Stimulated activated CD8-positive, alpha-beta memory T cell treated with anti-CD3 and anti-CD28 coated beads, Interleukin-12 subunit alpha, Interleukin-12 subunit beta, amount 100 ng/mL, for 24 hours (primary cell): ENCODE measurements around the gene CCDC169.
A peak's percentile ranks its signal among the peaks of the same experiment; 100 is the strongest.
"Not testable (repeated sequence)": the region's sequence is repeated elsewhere in the genome, so short reads cannot be mapped to it uniquely, and the experiment has no call there.

Experiments used
- DNase-seq: peaks from one replicate; pipeline ENCODE4 v3.0.0-alpha.2; 2020; ENCODE audit errors: extremely low read depth

CCDC169 gene

DNA sequence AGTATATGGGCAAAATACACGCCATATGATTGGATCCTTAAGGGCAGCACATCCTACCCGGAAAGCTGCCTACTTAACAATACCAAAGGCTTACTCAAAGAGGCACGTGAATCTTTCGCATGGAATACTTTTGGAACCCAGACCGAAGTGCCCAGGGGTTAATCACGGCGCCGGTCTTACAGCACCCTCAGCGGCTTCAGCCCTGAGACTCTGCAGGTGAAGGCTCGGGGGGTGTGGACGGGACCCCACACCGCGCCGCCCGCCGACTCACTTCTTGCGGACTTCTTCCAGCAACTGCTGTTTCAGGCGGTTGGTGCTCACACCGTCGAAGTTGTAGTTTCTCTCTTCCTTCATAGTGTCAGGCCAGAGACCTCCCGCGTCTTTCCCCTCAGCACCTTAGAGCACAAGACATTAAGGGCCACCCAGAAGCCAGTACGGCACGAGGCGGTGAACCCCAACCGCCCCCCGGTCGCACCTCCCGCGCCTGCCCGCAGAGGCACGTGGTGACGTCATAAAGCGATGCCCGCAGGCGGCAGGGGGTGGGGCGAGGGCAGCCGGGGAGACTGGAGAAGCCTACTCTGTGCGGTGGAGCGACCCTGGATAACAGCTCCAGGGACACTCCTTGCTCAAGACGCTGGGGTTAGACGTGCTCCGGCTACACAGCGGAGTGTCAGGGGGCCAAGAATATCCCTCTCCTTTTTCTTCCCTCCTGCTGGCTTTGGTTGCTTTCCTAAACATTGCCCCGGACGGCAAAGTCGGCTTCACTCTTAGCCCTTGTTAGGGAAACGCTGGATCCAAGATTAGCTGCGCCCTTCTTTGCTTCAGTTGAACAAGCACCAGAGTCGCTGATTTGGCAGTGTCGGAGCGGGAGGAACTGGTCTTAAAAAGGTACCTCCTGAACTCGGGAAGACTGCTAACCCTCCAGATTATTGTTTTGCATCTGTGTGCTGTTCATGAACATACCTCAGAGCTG lies at the start of gene CCDC169:
Gene CCDC169, minus strand, starts transcription at position 449 of the 973 bp plus-strand sequence. Its CDS starts 95 bp downstream, at position 354.
- peak; percentile 15 for DNase-seq

DNA sequence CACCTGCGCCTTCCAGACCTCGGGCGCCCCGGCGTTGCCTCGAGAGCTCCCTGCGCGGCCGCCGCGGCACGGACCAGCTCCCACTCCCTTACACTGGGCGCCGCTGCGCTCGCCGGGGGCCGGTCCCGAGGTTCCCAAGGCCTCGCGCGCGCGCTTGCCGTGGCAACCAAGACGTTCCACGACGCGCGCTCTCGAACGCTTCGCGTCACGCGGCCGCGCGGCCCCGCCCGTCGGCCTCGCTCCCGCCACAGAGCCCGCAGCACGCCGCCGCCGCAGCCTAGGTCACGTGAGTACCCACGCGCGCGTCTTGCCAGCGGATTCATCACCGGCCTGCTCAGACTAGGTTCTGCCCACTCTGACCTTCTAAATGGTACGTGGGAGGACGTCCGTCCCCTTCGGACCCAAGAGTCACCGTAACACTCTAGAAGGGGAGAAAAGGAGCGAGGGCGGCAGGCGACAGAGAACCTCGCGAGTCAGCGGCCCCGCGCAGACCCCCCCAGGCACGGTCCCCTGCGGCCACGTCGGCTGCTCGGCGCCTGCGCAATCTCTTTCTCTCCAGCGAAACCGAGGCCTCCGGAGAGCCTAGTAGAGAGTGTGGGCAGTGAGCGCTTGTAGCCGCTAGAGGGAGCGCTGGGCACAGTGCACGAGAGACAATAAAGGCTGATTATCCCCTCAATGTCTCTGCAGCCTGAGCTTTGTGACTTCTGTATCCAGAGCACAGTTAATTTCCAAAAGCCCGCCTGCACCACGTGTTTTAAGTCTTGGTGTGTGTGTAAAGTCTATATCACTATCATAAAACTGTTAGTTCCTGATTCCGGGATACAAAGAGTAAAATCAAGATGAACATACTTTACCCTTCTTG lies 48.8 kb upstream of the CCDC169 start, which contains the start of gene SPART:
Gene SPART, minus strand, starts transcription at position 173 of the 862 bp plus-strand sequence. CDS start 10,564 bp downstream, outside the sequence.
- DNase-seq = peak; percentile 67

- DNase-seq = no peak
Observed at GRCh38 chr13:36345438-36346221, 48.0 kb upstream of the CCDC169 start.

GRCh38 chr13:36344886-36345437 lies 47.3 kb upstream of the CCDC169 start:
- DNase-seq = no peak

GRCh38 chr13:36344173-36344572 lies 46.6 kb upstream of the CCDC169 start:
- no peak for DNase-seq

DNA sequence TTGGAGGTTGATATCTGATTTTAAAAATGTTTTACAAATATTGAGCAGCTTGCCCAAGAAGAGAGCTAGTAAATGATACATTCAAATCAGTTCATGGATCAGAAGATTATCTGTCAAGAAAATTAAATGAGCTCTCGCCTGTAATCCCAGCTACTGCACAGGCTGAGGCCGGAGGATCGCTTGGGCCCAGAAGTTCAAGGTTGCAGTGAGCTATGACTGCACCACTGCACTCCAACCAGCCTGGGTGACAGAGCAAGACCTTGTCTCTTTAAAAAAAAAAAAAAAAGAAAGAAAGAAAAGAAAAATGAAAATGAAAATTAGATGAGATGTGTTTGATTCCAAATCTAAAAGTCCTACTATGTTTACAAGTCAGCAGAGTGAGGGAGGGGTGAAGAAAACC lies 46.2 kb upstream of the CCDC169 start:
- no peak for DNase-seq

DNA sequence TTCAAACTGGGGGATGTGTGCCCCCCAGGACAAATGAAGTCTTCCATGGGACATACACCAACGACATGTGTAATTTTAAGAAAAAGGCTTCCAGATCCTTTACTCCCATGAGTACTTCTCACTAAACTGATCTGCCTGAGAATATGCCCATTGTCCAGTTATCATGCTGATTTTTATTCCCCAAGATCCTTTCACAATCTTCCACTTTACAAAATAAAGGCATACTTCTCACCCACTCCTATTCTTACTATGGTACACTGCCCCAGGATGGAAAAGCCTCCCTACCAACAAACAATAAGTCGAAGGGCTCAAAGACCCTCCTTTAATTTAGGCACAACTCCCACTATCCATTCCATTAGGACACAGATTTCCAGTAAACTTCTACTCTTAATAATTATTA lies 45.1 kb upstream of the CCDC169 start:
- DNase-seq = no peak

DNA sequence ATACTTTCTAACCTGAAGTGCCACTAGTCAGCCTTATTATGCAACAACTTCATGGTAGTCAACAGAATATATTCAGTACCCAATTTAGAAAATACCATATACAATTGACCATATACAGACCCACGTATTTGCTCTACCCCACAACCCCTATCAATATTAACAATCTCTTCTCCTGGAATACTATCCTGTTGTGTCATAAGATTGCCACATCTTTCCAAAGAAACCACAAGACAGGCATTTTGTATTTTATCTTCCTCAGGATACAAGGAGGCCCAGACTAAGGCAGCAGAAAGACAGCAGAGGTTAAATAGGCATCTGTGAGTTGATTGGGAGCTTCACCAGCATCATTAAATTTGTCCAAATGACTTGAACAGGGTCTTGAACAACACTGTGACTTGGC lies 44.1 kb upstream of the CCDC169 start:
- DNase-seq = no peak

DNA sequence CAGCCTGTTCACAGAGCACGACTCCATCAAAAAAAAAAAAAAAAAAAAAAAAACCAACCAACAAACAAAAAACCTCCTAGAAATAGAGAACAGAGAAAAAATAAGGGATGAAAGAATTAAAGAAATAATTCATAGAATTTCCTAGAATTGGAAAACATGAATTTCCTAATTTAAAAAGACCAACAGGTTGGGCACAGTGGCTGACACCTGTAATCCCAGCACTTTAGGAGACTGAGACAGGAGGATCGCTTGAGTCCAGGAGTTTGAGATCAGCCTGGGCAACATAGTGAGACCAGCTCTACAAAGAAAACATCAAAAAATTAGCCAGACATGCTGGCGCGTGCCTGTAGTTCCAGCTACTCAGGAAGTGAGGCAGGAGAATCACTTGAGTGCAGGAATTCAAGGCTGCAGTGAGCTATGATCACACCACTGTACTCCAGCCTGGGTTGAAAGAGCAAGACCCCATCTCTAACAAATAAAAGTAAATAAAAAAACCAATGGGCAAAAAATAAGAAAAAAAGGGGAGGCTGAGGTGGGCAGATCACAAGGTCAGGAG lies 42.1 kb upstream of the CCDC169 start:
- DNase-seq = no peak

DNA sequence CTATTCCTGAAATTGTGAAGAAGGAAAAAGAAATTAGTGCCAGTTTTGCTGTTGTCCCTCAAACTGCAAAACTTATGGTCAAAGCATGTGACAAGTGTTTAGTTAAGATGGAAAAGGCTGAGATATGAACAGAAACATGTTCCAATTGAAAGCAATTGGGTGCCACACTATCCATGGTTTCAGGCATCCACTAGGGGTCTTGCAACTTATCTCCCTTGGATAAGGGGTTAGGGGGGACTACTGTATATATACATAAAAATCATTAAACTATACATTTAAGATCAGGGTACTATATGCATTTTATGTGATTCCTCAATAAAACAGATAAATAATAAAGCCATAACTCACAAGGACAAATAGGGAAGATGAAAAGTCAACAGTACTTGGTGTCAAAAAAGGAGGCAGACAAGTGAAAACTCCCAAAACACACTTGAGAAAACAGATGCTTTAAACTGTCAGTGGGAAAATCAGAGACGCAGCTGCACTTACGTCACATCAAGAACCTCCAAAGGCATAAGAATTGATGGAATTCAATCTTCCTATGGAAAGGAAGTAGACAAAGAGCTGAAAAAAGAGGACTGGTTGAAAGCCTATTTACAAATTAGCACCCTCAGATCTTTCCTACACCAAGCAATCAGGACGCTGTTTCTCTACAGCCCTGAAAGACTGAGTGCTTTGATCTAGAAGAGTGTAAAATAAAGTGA lies 40.5 kb upstream of the CCDC169 start:
- DNase-seq = no peak

- DNase-seq = no peak
Observed at GRCh38 chr13:36332986-36333385, 35.4 kb upstream of the CCDC169 start.

- DNase-seq = not testable (repeated sequence)
Observed at GRCh38 chr13:36332255-36332654, 34.6 kb upstream of the CCDC169 start.

GRCh38 chr13:36331280-36331679 lies 33.7 kb upstream of the CCDC169 start:
- DNase-seq = no peak

DNA sequence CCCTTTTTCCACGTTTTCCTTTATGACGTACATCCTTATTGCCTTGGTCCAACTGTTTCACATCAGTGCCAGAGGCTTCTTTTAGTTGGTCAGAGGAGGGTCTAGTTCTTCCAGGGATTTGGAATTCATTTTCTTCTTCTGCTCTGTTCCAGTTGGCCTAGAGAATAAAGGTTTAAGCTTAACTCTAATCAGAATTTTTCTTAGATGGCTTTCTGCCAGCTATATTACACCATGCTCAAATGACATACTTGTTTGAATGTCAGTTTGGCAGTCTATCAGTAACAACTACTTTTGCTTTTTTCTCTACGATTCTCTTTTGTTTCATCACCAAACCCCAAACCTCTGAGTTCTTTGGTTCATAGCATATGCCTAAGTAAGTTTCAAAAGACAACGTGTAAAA lies 31.7 kb upstream of the CCDC169 start:
- DNase-seq = no peak

- no peak for DNase-seq
Observed at GRCh38 chr13:36328821-36329220, 31.2 kb upstream of the CCDC169 start.

DNA sequence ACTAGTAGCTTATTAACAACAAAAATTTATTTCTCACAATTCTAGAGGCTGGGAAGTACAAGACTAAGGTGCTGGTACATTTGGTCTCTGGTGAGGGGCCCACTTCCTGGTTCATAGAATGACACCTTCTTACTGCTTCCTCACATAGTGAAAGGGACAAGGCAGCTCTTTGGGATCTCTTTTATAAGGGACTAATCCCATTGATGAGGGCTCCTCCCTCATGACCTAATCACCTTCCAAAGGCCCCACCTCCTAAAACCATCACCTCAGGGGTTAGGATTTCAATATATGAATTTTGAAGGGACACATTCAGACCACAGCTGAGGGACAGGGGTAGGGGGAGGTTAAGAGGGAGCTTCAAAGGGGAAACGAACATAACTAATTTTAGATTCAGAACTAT lies 28.3 kb upstream of the CCDC169 start:
- no peak for DNase-seq

- not testable (repeated sequence) for DNase-seq
Observed at GRCh38 chr13:36324881-36325280, 27.3 kb upstream of the CCDC169 start.

GRCh38 chr13:36323951-36324566 lies 26.4 kb upstream of the CCDC169 start:
- no peak for DNase-seq

- no peak for DNase-seq
Observed at GRCh38 chr13:36323408-36323807, 25.8 kb upstream of the CCDC169 start.

DNA sequence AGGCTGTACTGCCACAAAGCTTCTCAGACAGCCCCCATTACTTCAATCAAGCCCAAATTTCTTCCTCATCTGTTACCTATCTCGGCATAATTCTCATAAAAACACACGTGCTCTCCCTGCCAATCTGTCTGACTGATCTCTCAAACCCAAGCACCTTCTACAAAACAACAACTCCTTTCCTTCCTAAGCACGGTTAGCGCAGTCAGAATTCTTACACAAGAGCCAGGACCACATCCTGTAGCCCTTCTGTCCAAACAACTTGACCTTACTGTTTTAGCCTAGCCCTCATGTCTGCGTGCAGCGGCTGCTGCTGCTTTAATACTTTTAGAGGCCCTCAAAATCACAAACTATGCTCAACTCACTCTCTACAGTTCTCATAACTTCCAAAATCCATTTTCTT lies 22.2 kb upstream of the CCDC169 start:
- not testable (repeated sequence) for DNase-seq
